ENCODE measurements around the gene CNNM4.

The CNNM4 gene

DNA sequence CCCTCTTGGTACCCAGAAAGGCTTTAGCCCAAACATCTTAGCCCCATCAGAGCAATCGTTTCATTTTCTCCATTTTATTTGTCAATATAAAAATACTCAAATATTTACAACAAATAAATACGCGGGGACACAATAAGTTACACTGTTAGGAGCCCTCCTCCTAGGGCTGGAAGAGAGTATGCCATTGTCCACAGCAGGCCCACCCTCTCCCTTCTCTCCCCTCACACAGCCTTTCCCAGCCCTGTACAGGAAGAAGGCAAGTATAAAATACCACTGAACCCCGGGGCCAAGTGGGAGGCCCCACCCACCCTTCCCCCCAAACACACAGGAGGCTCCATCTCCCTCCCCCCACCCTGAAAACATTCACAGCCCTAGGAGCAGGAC is 99.0 kb downstream of the CNNM4 start:
- TF ChIP-seq, protein P1, sequence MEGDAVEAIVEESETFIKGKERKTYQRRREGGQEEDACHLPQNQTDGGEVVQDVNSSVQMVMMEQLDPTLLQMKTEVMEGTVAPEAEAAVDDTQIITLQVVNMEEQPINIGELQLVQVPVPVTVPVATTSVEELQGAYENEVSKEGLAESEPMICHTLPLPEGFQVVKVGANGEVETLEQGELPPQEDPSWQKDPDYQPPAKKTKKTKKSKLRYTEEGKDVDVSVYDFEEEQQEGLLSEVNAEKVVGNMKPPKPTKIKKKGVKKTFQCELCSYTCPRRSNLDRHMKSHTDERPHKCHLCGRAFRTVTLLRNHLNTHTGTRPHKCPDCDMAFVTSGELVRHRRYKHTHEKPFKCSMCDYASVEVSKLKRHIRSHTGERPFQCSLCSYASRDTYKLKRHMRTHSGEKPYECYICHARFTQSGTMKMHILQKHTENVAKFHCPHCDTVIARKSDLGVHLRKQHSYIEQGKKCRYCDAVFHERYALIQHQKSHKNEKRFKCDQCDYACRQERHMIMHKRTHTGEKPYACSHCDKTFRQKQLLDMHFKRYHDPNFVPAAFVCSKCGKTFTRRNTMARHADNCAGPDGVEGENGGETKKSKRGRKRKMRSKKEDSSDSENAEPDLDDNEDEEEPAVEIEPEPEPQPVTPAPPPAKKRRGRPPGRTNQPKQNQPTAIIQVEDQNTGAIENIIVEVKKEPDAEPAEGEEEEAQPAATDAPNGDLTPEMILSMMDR (IDR thresholded peaks at IDR 0.05; ENCODE audit: insufficient read depth, low read length, poor library complexity, severe bottlenecking), result no peak
- H3K4me3 ChIP-seq (replicated peaks; ENCODE audit: low read depth, low read length), result no peak overlapping the region
- peaks cover 16% of the 10 kb centered on the region for H3K36me3 ChIP-seq (ENCODE audit: control insufficient read depth, insufficient read depth, low read length)
- no peaks in the 10 kb centered on the region for H3K27me3 ChIP-seq (replicated peaks; ENCODE audit: control insufficient read depth, insufficient read depth, low read length)
- no peak for DNase-seq (ENCODE audit: extremely low read depth, insufficient read length)

DNA sequence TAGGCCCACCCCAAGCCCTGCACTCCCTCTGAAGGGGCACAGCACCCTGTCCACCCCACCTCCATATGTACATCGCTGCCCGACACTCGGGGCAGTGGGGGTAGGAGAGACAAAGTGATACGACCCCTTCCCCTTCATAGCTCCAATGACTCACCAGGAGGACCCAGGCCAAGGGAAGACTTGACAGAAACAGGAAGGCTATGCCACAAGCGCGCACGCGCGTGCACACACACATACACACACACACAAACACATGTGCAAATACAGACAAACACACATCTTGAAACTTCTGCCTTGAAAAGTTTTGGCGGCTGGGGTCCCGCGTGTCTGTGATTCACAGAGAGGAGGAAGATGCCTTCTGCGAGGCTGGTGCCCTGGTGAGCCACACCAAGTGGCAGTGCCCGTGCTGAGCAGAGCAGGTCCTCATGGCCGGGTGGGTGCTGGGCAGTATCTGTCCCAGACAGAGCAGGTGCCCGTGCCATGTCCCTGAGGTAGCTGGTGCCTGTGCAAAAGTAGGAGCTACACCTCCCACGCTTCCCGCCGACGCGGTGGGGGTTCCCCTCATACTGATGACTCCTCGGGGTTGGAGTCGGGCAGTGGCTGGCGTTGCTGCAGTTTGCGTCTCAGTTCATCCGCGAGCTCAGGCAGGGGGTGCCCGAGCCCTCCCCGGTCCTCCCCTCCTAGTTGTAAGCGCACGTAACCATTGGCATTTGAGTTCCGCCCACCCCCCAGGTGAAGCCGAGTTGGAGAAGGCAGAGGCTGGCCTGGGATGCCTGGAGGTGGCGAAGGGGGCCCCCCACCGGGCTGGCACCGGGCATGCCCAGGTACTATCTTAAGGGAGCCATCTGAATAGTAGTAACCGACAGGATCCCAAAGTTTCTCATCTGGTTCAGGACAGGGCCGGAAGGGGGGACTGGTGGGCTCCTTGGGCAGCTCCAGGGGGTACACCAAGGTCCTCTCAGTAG is 99.6 kb downstream of the CNNM4 start:
- no peaks in the 10 kb centered on the region for H3K27me3 ChIP-seq (replicated peaks; ENCODE audit: control insufficient read depth, insufficient read depth, low read length)
- no peak overlapping the region for H3K4me3 ChIP-seq (replicated peaks; ENCODE audit: low read depth, low read length)
- TF ChIP-seq, protein P1 (IDR thresholded peaks at IDR 0.05; ENCODE audit: insufficient read depth, low read length, poor library complexity, severe bottlenecking), result no peak
- no peak for DNase-seq (ENCODE audit: extremely low read depth, insufficient read length)
- H3K36me3 ChIP-seq (ENCODE audit: control insufficient read depth, insufficient read depth, low read length), result peaks cover 19% of the 10 kb centered on the region

DNA sequence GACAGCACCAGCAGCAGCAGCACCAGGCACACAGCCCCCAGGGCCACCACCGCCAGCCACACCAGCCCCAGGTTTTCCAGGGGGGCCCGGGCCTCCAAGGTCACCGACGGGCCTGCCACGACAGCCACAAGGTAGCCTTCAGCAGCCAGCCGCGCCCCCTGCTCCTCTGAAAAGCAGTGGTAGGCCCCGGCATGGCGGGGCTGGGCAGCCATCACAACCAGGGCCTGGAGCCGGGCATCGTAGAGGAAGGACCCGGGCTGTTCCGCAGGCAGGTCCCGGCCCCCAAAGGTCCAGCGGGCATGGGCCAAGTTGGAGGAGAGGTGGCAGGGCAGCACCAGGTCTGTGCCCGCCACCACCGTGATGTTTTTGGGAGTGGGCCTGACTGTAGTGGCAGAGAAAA is 100.4 kb downstream of the CNNM4 start:
- Histone ChIP-seq H3K36me3 (ENCODE audit: control insufficient read depth, insufficient read depth, low read length) (peaks cover 23% of the 10 kb centered on the region), H3K4me3 (replicated peaks; ENCODE audit: low read depth, low read length) (no peak overlapping the region), H3K27me3 (replicated peaks; ENCODE audit: control insufficient read depth, insufficient read depth, low read length) (no peaks in the 10 kb centered on the region)
- TF ChIP-seq, protein P1 (IDR thresholded peaks at IDR 0.05; ENCODE audit: insufficient read depth, low read length, poor library complexity, severe bottlenecking), result no peak
- no peak for DNase-seq (ENCODE audit: extremely low read depth, insufficient read length)

Measured in GM06990 (cell line).